Hepatocyte (in vitro differentiated cells): ENCODE data around the gene NR2F2.

Experiments
- CTCF ChIP-seq: fragments of 200-600 bp; sonication (generic); IDR thresholded peaks from 2 replicates; pipeline ENCODE4 v1.5.1; 2016; ENCODE audit warnings: antibody characterized with exemption, mild to moderate bottlenecking; ENCODE audit not compliant: poor library complexity
- EZH2 ChIP-seq: fragments of 200-600 bp; sonication (generic); IDR thresholded peaks from 2 replicates; pipeline ENCODE4 v1.6.1; 2016; ENCODE audit warnings: antibody characterized with exemption, mild to moderate bottlenecking, borderline replicate concordance
- EZH2phosphoT487 ChIP-seq: fragments of 200-600 bp; sonication (generic); IDR thresholded peaks from one replicate; pipeline ENCODE4 v1.6.1; 2018; ENCODE audit warnings: antibody characterized with exemption, mild to moderate bottlenecking, low read depth, moderate library complexity; ENCODE audit not compliant: unreplicated experiment, severe bottlenecking

DNA sequence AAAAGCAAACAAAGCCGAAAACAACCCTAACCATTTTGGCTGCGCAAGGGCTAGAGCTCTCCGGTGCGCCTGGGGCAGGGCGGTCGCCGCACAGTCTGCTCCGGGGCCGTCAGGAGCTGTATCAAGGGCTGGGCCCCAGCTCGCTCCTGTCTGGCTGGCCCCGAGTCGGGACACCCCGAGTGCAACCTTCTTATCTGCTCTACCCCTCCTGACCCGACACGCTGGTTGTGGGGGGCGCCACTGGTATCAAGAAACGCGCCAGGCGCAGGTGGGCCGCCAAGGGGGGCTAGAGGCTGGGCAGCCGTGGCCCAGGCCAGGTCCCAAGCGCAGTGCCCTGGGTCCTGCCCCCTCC is 36.0 kb downstream of the NR2F2 start:
- TF ChIP-seq CTCF (no peak), EZH2 (no peak), EZH2phosphoT487 (no peak)
